RWPE2 (cell line): Measurements from ENCODE around the gene ZNF319.
A peak's percentile ranks its signal among the peaks of the same experiment; 100 is the strongest.

ENCODE experiments used
- ATAC-seq: fragments of 200-7000 bp; cut with Tn5 transposase; 3 replicates; pipeline ENCODE4 v1.9.1; 2021; ENCODE audit warnings: low read depth
- DNase-seq: peaks from one replicate; pipeline ENCODE4 v3.0.0-alpha.2; 2020; ENCODE audit warnings: low spot score
- H3K27ac ChIP-seq: fragments of 450-650 bp; 2 replicates; pipeline ENCODE4 v1.5.1; 2017; ENCODE audit warnings: mild to moderate bottlenecking; ENCODE audit not compliant: poor library complexity, severe bottlenecking
- H3K27me3 ChIP-seq: fragments of 250-450 bp; sonication (Bioruptor Pico); 2 replicates; pipeline ENCODE4 v1.5.1; 2021; ENCODE audit warnings: mild to moderate bottlenecking, moderate library complexity; ENCODE audit not compliant: insufficient read depth, poor library complexity, severe bottlenecking
- H3K36me3 ChIP-seq: fragments of 250-450 bp; sonication (Bioruptor Pico); 2 replicates; pipeline ENCODE4 v1.5.1; 2020; ENCODE audit warnings: low read depth, mild to moderate bottlenecking, moderate library complexity
- H3K4me1 ChIP-seq: fragments of 250-450 bp; sonication (Bioruptor Pico); 2 replicates; pipeline ENCODE4 v1.5.1; 2021; ENCODE audit warnings: mild to moderate bottlenecking, moderate library complexity; ENCODE audit not compliant: insufficient read depth, poor library complexity, severe bottlenecking
- H3K4me3 ChIP-seq: fragments of 250-450 bp; sonication (Bioruptor Pico); 2 replicates; pipeline ENCODE4 v1.5.1; 2021; ENCODE audit warnings: mild to moderate bottlenecking, moderate library complexity; ENCODE audit not compliant: severe bottlenecking
- H3K9me3 ChIP-seq: fragments of 250-450 bp; sonication (Bioruptor Pico); 2 replicates; pipeline ENCODE4 v1.5.1; 2021; ENCODE audit warnings: mild to moderate bottlenecking, moderate library complexity; ENCODE audit not compliant: severe bottlenecking
- TF ChIP-seq, protein P1 (sequence below): fragments of 450-650 bp; IDR thresholded peaks from one replicate; pipeline ENCODE4 v1.5.1; 2017; ENCODE audit warnings: mild to moderate bottlenecking, moderate library complexity; ENCODE audit not compliant: poor library complexity, severe bottlenecking

ZNF319 gene

DNA sequence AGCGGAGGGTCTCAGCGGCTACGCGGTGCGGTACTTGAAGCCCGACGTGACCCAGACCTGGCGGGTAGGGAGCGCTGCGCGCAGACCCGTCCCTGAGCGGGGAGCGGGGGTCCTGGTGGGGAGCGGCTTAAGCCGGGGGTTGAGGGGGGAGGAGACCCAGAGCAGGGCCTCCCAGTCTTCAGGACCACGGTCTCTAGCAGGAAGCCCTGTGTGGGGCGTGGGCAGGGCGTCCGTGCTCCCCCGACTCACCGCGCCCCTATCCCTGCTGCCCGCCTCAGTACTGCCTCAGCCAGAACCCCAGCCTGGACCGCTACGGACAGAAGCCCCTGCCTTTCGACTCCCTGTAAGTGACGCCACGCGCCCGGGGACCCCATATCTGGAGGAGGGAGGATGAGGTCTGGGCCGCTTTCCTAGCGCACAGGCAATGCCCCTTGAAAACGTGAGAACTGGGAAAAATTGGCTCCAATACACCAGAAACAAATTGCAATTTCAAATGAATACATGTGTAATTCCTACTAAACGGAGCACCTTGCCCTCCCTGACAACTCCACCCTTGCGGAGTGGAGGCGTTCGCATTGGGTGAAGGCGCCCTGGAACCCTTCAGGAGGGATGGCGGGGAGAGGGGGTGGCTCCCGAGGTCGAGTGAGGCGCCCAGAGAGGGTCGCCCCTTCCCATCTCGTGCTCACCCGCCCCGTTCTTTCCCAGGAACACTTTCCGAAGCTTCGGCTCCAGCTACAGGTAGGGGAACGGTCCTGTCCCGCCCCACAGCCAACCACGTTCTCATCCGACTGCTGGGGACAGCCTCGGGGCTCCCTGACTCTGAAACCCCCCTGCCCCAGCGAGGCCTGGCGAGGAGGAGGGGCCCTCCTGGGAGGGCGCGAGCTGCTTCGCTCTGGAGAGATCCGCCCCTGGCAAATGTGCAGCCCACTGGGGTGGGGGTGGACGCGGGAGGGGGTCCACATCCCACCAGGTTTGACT lies 15.0 kb downstream of the ZNF319 start:
- Histone ChIP-seq H3K36me3 (no peaks in the 10 kb centered on the region), H3K27ac (no peak overlapping the region), H3K27me3 (no peaks in the 10 kb centered on the region), H3K4me1 (peaks cover 7% of the 10 kb centered on the region), H3K4me3 (peak overlapping the region; percentile 61), H3K9me3 (no peaks in the 10 kb centered on the region)
- DNase-seq (peak; percentile 63), ATAC-seq (peak; percentile 56)
- TF ChIP-seq, protein P1, sequence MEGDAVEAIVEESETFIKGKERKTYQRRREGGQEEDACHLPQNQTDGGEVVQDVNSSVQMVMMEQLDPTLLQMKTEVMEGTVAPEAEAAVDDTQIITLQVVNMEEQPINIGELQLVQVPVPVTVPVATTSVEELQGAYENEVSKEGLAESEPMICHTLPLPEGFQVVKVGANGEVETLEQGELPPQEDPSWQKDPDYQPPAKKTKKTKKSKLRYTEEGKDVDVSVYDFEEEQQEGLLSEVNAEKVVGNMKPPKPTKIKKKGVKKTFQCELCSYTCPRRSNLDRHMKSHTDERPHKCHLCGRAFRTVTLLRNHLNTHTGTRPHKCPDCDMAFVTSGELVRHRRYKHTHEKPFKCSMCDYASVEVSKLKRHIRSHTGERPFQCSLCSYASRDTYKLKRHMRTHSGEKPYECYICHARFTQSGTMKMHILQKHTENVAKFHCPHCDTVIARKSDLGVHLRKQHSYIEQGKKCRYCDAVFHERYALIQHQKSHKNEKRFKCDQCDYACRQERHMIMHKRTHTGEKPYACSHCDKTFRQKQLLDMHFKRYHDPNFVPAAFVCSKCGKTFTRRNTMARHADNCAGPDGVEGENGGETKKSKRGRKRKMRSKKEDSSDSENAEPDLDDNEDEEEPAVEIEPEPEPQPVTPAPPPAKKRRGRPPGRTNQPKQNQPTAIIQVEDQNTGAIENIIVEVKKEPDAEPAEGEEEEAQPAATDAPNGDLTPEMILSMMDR = no peak

DNA sequence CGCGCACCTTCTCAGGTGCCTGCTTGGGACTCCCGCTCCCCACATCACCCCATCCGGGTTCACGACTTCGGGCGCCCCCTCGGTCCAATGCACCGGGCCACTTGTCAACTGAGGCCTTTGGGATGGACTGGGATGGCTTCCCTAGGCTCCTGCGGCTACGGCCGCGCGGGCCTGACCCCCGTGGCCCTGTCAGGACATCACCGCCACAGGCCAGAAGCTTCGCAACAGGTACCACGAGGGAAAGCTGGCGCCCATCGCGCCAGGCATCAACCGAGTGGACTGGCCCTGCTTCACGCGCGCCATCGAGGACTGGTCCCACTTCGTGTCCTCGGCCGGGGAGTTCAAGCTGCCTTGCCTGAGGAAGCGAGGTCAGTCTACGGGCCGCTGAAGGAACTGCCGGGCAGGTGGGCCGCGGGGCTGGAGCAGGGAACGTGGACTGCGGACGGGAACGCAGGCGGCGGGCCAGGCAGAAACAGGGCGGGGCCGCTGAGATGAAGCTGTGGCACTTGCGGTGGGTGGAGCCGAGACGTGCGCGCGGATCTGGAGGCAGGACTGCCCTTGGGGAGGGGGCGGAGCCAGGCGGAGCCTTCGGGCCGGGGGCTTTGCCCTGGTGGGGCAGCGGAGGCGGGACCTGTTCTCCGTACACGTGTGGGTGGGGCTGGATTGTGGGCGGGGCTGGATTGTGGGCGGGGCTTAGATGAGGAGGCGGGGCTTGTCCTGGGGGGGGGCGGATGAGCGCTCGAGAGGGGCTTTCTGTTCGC lies 15.8 kb downstream of the ZNF319 start:
- Histone ChIP-seq H3K4me3 (peak overlapping the region; percentile 61), H3K36me3 (no peaks in the 10 kb centered on the region), H3K9me3 (no peaks in the 10 kb centered on the region), H3K4me1 (peaks cover 7% of the 10 kb centered on the region), H3K27ac (no peak overlapping the region), H3K27me3 (no peaks in the 10 kb centered on the region)
- ATAC-seq (peak; percentile 90), DNase-seq (peak; percentile 96)
- TF ChIP-seq, protein P1 = no peak

DNA sequence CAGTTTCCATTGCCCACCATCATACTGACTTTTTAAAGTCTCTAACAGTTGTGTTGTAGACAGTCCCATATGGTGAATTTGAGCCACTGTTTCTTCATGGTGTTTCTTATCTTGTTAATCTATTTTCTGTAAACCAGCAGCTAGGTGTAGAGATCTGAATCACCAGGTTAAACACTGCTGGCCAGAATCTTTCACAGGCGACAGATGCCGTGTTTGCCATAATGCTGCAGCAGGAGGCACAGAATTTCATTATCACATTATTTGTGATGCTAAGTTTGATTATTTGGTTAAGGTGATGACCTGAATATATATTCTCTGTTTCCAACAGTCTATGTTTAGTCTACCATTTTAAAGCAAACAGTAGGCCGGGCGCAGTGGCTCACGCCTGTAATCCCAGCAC lies 18.1 kb downstream of the ZNF319 start:
- no peaks in the 10 kb centered on the region for H3K36me3 ChIP-seq
- no peak overlapping the region for H3K27ac ChIP-seq
- H3K4me1 ChIP-seq = no peaks in the 10 kb centered on the region
- ATAC-seq (no peak), DNase-seq (no peak)
- no peaks in the 10 kb centered on the region for H3K9me3 ChIP-seq
- H3K4me3 ChIP-seq = no peak overlapping the region
- TF ChIP-seq, protein P1 = no peak
- H3K27me3 ChIP-seq = no peaks in the 10 kb centered on the region

DNA sequence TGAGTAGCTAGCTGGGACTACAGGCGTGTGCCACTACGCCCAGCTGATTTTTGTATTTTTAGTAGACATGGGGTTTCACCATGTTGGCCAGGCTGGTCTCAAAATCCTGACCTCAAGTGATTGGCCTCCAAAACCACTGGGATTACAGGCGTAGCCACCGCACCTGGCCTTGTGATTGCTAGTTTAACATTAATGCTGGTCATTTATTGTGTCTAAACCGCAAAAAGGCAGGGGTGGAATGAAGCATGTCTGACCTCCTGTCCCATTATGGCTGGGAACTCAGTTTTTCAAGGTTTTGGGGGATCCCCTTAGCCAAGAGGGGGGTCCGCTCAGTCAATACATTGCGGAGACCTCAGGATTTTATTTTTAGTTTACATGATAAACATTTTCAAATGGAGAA lies 18.8 kb downstream of the ZNF319 start:
- Histone ChIP-seq H3K4me3 (no peak overlapping the region), H3K27me3 (no peaks in the 10 kb centered on the region), H3K27ac (no peak overlapping the region), H3K4me1 (no peaks in the 10 kb centered on the region), H3K9me3 (no peaks in the 10 kb centered on the region), H3K36me3 (no peaks in the 10 kb centered on the region)
- TF ChIP-seq, protein P1 = no peak
- DNase-seq (no peak), ATAC-seq (no peak)
